ENCODE data around the gene TAS2R40. TPM values are rescaled to one million over a fixed set of nuclear protein-coding genes. Genes with fewer than 3 reads are reported as not detected.
A peak's percentile ranks its signal among the peaks of the same experiment; 100 is the strongest.

Gene TAS2R40
- total and polyA plus RNA-seq, 2 donors (not counting 3 experiments of a cell fraction or from before 2014, with no cell fraction given), result not detected

- DNase-seq (ENCODE audit: low read depth, low spot score) (peak; percentile 90), FAIRE-seq (peak; percentile 86)
- Histone ChIP-seq H4K20me1 (replicated peaks; ENCODE audit: control insufficient read depth, extremely low read depth, insufficient read depth, low read length) (no peaks in the 10 kb centered on the region), H3K9me3 (replicated peaks; ENCODE audit: control insufficient read depth, insufficient read depth, low read length) (no peaks in the 10 kb centered on the region), H2AFZ (ENCODE audit: low read depth, low read length) (no peak overlapping the region), H3K27me3 (ENCODE audit: control insufficient read depth in 2 of 2, insufficient read depth in 2 of 2, low read length in 2 of 2) (peaks cover 3 to 5% of the 10 kb centered on the region in 2 experiments), H3K9me1 (replicated peaks; ENCODE audit: control insufficient read depth, extremely low read depth, insufficient read depth, low read length) (no peaks in the 10 kb centered on the region), H3K27ac (ENCODE audit: insufficient read depth, low read depth, low read length) (no peak overlapping the region), H3K4me1 (ENCODE audit: control insufficient read depth, extremely low read depth, insufficient read depth, low read length) (no peaks in the 10 kb centered on the region), H3K4me3 (replicated peaks in 1 of 3; ENCODE audit: insufficient read depth in 1 of 3, low read depth in 1 of 3, low read length in 3 of 3) (no peak overlapping the region), H3K79me2 (ENCODE audit: control insufficient read depth, insufficient read depth, low read length) (no peaks in the 10 kb centered on the region), H3K9ac (replicated peaks; ENCODE audit: extremely low read depth, insufficient read depth, low read length) (no peak overlapping the region), H3K4me2 (ENCODE audit: insufficient read depth, low read length) (no peak overlapping the region), H3K36me3 (ENCODE audit: control insufficient read depth in 2 of 2, extremely low read depth in 1 of 2, insufficient read depth in 2 of 2, low read length in 2 of 2) (no peaks in the 10 kb centered on the region)
- dilution Hi-C loops (cut with MboI; ENCODE audit: extremely low pct_ligation_motif_present, low sequenced_read_pairs), result loop anchor here (25.0 kb wide), 1 partner anchor 203 kb away; no protein-coding TSS in a partner anchor
- CTCF ChIA-PET, result interaction anchor here (0.5 to 10.8 kb wide), 121 partner anchors 9 to 861 kb away, joined by 3 to 967 read pairs (median 4); partner anchors contain the start of genes EPHB6, GSTK1, KEL and TAS2R39
- POLR2A ChIA-PET, result interaction anchor here (0.9 kb wide), 1 partner anchor 207 kb away, joined by 3 read pairs; no protein-coding TSS in a partner anchor
- intact Hi-C loops (cut with micrococcal nuclease), result loop anchor here (1.0 to 2.0 kb wide), 4 partner anchors 207 to 582 kb away; no protein-coding TSS in a partner anchor
- no TSS peak for BruUV-seq (replicated peaks)
- TF ChIP-seq GATA2 (IDR thresholded peaks at IDR 0.05; ENCODE audit: insufficient read depth, insufficient read length, low read depth, low read length) (no peak), CTCF (IDR thresholded peaks at IDR 0.05; ENCODE audit: extremely low read depth in 1 of 2, insufficient read depth in 1 of 2, low read depth in 1 of 2, low read length in 2 of 2) (peak; percentile 95 to 99)
Measured at GRCh38 chr7:143214789-143215679, 6.8 kb upstream of the TAS2R40 start.

GRCh38 chr7:143216151-143216550 lies 5.7 kb upstream of the TAS2R40 start:
- Histone ChIP-seq H4K20me1 (replicated peaks; ENCODE audit: control insufficient read depth, extremely low read depth, insufficient read depth, low read length) (no peaks in the 10 kb centered on the region), H3K9me1 (replicated peaks; ENCODE audit: control insufficient read depth, extremely low read depth, insufficient read depth, low read length) (no peaks in the 10 kb centered on the region), H3K4me2 (ENCODE audit: insufficient read depth, low read length) (no peak overlapping the region), H3K79me2 (ENCODE audit: control insufficient read depth, insufficient read depth, low read length) (no peaks in the 10 kb centered on the region), H3K27me3 (ENCODE audit: control insufficient read depth in 2 of 2, insufficient read depth in 2 of 2, low read length in 2 of 2) (peaks cover 5 to 9% of the 10 kb centered on the region in 2 experiments), H3K4me1 (ENCODE audit: control insufficient read depth, extremely low read depth, insufficient read depth, low read length) (no peaks in the 10 kb centered on the region), H3K36me3 (ENCODE audit: control insufficient read depth in 2 of 2, extremely low read depth in 1 of 2, insufficient read depth in 2 of 2, low read length in 2 of 2) (no peaks in the 10 kb centered on the region), H3K27ac (ENCODE audit: insufficient read depth, low read depth, low read length) (no peak overlapping the region), H3K4me3 (replicated peaks in 1 of 3; ENCODE audit: insufficient read depth in 1 of 3, low read depth in 1 of 3, low read length in 3 of 3) (no peak overlapping the region), H2AFZ (ENCODE audit: low read depth, low read length) (no peak overlapping the region), H3K9ac (replicated peaks; ENCODE audit: extremely low read depth, insufficient read depth, low read length) (no peak overlapping the region), H3K9me3 (replicated peaks; ENCODE audit: control insufficient read depth, insufficient read depth, low read length) (no peaks in the 10 kb centered on the region)
- DNase-seq (ENCODE audit: low read depth, low spot score) (peak; percentile 16), FAIRE-seq (no peak)
- dilution Hi-C loops (cut with MboI; ENCODE audit: extremely low pct_ligation_motif_present, low sequenced_read_pairs) (loop anchor here (25.0 kb wide), 1 partner anchor 204 kb away; no protein-coding TSS in a partner anchor), intact Hi-C loops (cut with micrococcal nuclease) (no loop called here)
- no TSS peak for BruUV-seq (replicated peaks)
- ChIA-PET CTCF (interaction anchor here (0.9 to 10.8 kb wide), 11 partner anchors 24 to 681 kb away, joined by 3 to 967 read pairs (median 7); partner anchors contain the start of gene GSTK1), POLR2A (no interaction called here)
- TF ChIP-seq JUN (IDR thresholded peaks at IDR 0.05; ENCODE audit: borderline replicate concordance, insufficient read depth, insufficient read length, low read depth) (no peak), FOS (IDR thresholded peaks at IDR 0.05; ENCODE audit: borderline replicate concordance, insufficient read depth, low read length) (no peak), GATA2 (IDR thresholded peaks at IDR 0.05; ENCODE audit: insufficient read depth, insufficient read length, low read depth, low read length) (peak; percentile 25), POLR2AphosphoS5 (IDR thresholded peaks at IDR 0.05; ENCODE audit: insufficient read depth, low read depth, low read length) (no peak)

All from endothelial cell of umbilical vein (primary cell).